NCI-H774 (cell line): ENCODE results near the gene MSL3.

ENCODE experiments used
- DNase-seq: peaks from one replicate; lab custom pipeline; 2025; lab: John Stamatoyannopoulos, UW

Gene MSL3

GRCh38 chrX:11759172-11759460 is 1.1 kb downstream of the MSL3 start:
- DNase-seq, result no peak

- peak; percentile 72 for DNase-seq
Measured at GRCh38 chrX:11759461-11760311, 1.6 kb downstream of the MSL3 start.

GRCh38 chrX:11760958-11761357 is 2.9 kb downstream of the MSL3 start:
- no peak for DNase-seq

GRCh38 chrX:11764602-11765067 is 6.6 kb downstream of the MSL3 start:
- no peak for DNase-seq

GRCh38 chrX:11765449-11765848 is 7.4 kb downstream of the MSL3 start:
- no peak for DNase-seq

GRCh38 chrX:11766487-11766886 is 8.4 kb downstream of the MSL3 start:
- no peak for DNase-seq

- no peak for DNase-seq
Measured at GRCh38 chrX:11768039-11768438, 10.0 kb downstream of the MSL3 start.

- DNase-seq, result peak; percentile 5
Measured at GRCh38 chrX:11770320-11770719, 12.3 kb downstream of the MSL3 start.

- no peak for DNase-seq
Measured at GRCh38 chrX:11778230-11778629, 20.2 kb downstream of the MSL3 start.

- no peak for DNase-seq
Measured at GRCh38 chrX:11781133-11781532, 23.1 kb downstream of the MSL3 start.

- DNase-seq, result no peak
Measured at GRCh38 chrX:11781734-11782370, 23.8 kb downstream of the MSL3 start.

- DNase-seq, result no peak
Measured at GRCh38 chrX:11784543-11784942, 26.5 kb downstream of the MSL3 start.

- DNase-seq, result no peak
Measured at GRCh38 chrX:11786862-11787261, 28.8 kb downstream of the MSL3 start.

GRCh38 chrX:11787564-11787963 is 29.5 kb downstream of the MSL3 start:
- no peak for DNase-seq

- no peak for DNase-seq
Measured at GRCh38 chrX:11789809-11790208, 31.8 kb downstream of the MSL3 start.

GRCh38 chrX:11791090-11791489 is 33.1 kb downstream of the MSL3 start:
- DNase-seq, result no peak

- DNase-seq, result no peak
Measured at GRCh38 chrX:11791537-11791936, 33.5 kb downstream of the MSL3 start.

- DNase-seq, result peak; percentile 24
Measured at GRCh38 chrX:11792461-11793421, 34.7 kb downstream of the MSL3 start.

- DNase-seq, result no peak
Measured at GRCh38 chrX:11793734-11794133, 35.7 kb downstream of the MSL3 start.

- DNase-seq, result no peak
Measured at GRCh38 chrX:11813341-11813740, 55.3 kb downstream of the MSL3 start.
